ENCODE results near the gene IMMP2L. TPM values are rescaled to one million over a fixed set of nuclear protein-coding genes. Genes with fewer than 3 reads are reported as not detected.

IMMP2L gene
- total and polyA plus RNA-seq, 2 of the 4 experiments (the other 2 are of a cell fraction): 5.8 to 9.3 TPM

GRCh38 chr7:111459065-111459756 lies 103.1 kb downstream of the IMMP2L start:
- intact Hi-C loops (cut with micrococcal nuclease): no loop called here
- ATAC-seq (ENCODE audit: low read depth) (no peak), DNase-seq (no peak)
- no peaks in the 10 kb centered on the region for H3K4me1 ChIP-seq (ENCODE audit: control insufficient read depth, insufficient read depth, low read length)
- no peak overlapping the region for H2AK9ac ChIP-seq (replicated peaks; ENCODE audit: low read depth, low read length, poor library complexity)
- H3K14ac ChIP-seq (replicated peaks; ENCODE audit: low read depth, low read length): no peak overlapping the region
- TF ChIP-seq CTCF (conservative IDR thresholded peaks at IDR 0.05; ENCODE audit: low read depth, low read length): no peak
- no peak for TF ChIP-seq RAD21 (IDR thresholded peaks at IDR 0.05; ENCODE audit: low read length)
- TF ChIP-seq RCOR1 (IDR thresholded peaks at IDR 0.05; ENCODE audit: insufficient replicate concordance, low read length): no peak
- no peak for TF ChIP-seq CEBPB (IDR thresholded peaks at IDR 0.05; ENCODE audit: low read depth, low read length)
- no peak for TF ChIP-seq ELK1 (IDR thresholded peaks at IDR 0.05; ENCODE audit: borderline replicate concordance, low read depth, low read length)
- no peak for TF ChIP-seq NFE2L2 (IDR thresholded peaks at IDR 0.05; ENCODE audit: low read depth, low read length)
- no peak for TF ChIP-seq RFX5 (IDR thresholded peaks at IDR 0.05; ENCODE audit: low read depth, low read length)
- TF ChIP-seq SMC3 (IDR thresholded peaks at IDR 0.05; ENCODE audit: low read depth, low read length): no peak
- no peak for TF ChIP-seq MAFK (IDR thresholded peaks at IDR 0.05; ENCODE audit: low read depth, low read length)
- TF ChIP-seq FOS (IDR thresholded peaks at IDR 0.05; ENCODE audit: low read depth, low read length): no peak
- TF ChIP-seq MXI1 (IDR thresholded peaks at IDR 0.05; ENCODE audit: borderline replicate concordance, low read depth, low read length): no peak
- no peak for TF ChIP-seq POLR2A (IDR thresholded peaks at IDR 0.05; ENCODE audit: low read depth, low read length)
- TF ChIP-seq USF2 (IDR thresholded peaks at IDR 0.05; ENCODE audit: low read depth, low read length): no peak
- TF ChIP-seq BHLHE40 (IDR thresholded peaks at IDR 0.05; ENCODE audit: low read depth, low read length): no peak
- TF ChIP-seq CHD1 (IDR thresholded peaks at IDR 0.05; ENCODE audit: low read depth, low read length): no peak
- no peak for TF ChIP-seq MAZ (IDR thresholded peaks at IDR 0.05; ENCODE audit: borderline replicate concordance, low read depth, low read length)
- H3K27me3 ChIP-seq (ENCODE audit: control insufficient read depth, insufficient read depth, low read length): no peaks in the 10 kb centered on the region
- in situ Hi-C loops (cut with MboI; ENCODE audit: low sequenced_read_pairs): no loop called here
- no peak overlapping the region for H3K27ac ChIP-seq (ENCODE audit: insufficient read depth, low read length)
- H3K36me3 ChIP-seq (ENCODE audit: control insufficient read depth, insufficient read depth, low read length): no peaks in the 10 kb centered on the region
- H2BK15ac ChIP-seq (ENCODE audit: low read depth, low read length): no peak overlapping the region
- H3K9me1 ChIP-seq (ENCODE audit: insufficient read depth, low read length): no peaks in the 10 kb centered on the region
- H4K8ac ChIP-seq (ENCODE audit: low read depth in 2 of 2, low read length in 2 of 2): no peak overlapping the region
- H2BK20ac ChIP-seq (ENCODE audit: low read depth, low read length): no peak overlapping the region
- no peaks in the 10 kb centered on the region for H3K9me3 ChIP-seq (ENCODE audit: control insufficient read depth, insufficient read depth, low read length)
- H2BK5ac ChIP-seq (ENCODE audit: low read depth, low read length, poor library complexity, severe bottlenecking): no peak overlapping the region
- dilution Hi-C loops (cut with HindIII; ENCODE audit: low sequenced_read_pairs, unreplicated experiment): no loop called here
- H4K5ac ChIP-seq (ENCODE audit: low read depth, low read length): no peak overlapping the region
- no peak overlapping the region for H3K18ac ChIP-seq (ENCODE audit: low read depth, low read length)
- H3K23ac ChIP-seq (ENCODE audit: low read depth, low read length): no peak overlapping the region
- ChIA-PET CTCF (no interaction called here), POLR2A (ENCODE audit: unreplicated experiment) (no interaction called here)
- no peaks in the 10 kb centered on the region for H4K20me1 ChIP-seq (ENCODE audit: insufficient read depth, low read length)
- no peak overlapping the region for H2AFZ ChIP-seq (replicated peaks; ENCODE audit: low read length, poor library complexity)
- H4K91ac ChIP-seq (ENCODE audit: insufficient read depth, low read depth, low read length): no peak overlapping the region
- H3K9ac ChIP-seq (ENCODE audit: low read depth, low read length): no peak overlapping the region
- H3K79me1 ChIP-seq (ENCODE audit: low read depth in 1 of 2, low read length in 2 of 2): no peaks in the 10 kb centered on the region
- H3K4me2 ChIP-seq (ENCODE audit: low read depth, low read length): no peak overlapping the region
- WGBS, 2 experiments (ENCODE audit: extremely low coverage in 2 of 2, insufficient read length in 1 of 2): no CpG with 5 or more reads among the region's 2 CpGs
- BruUV-seq (replicated peaks): no TSS peak
- no peak overlapping the region for H3K4ac ChIP-seq (ENCODE audit: low read depth, low read length)
- H2BK120ac ChIP-seq (ENCODE audit: low read depth, low read length): no peak overlapping the region
- no peak overlapping the region for H3K4me3 ChIP-seq (ENCODE audit: insufficient read depth, low read depth, low read length)
- H2AK5ac ChIP-seq (ENCODE audit: low read depth, low read length): no peak overlapping the region
- no peak overlapping the region for H3K56ac ChIP-seq (ENCODE audit: extremely low read depth, insufficient read depth, low read length)
